ENCODE measurements around the gene STAG3. TPM values are rescaled to one million over a fixed set of nuclear protein-coding genes. Genes with fewer than 3 reads are reported as not detected.
A peak's percentile ranks its signal among the peaks of the same experiment; 100 is the strongest.

STAG3 gene
- total RNA-seq, 1 donor from 2014 or later = 1.1 TPM

DNA sequence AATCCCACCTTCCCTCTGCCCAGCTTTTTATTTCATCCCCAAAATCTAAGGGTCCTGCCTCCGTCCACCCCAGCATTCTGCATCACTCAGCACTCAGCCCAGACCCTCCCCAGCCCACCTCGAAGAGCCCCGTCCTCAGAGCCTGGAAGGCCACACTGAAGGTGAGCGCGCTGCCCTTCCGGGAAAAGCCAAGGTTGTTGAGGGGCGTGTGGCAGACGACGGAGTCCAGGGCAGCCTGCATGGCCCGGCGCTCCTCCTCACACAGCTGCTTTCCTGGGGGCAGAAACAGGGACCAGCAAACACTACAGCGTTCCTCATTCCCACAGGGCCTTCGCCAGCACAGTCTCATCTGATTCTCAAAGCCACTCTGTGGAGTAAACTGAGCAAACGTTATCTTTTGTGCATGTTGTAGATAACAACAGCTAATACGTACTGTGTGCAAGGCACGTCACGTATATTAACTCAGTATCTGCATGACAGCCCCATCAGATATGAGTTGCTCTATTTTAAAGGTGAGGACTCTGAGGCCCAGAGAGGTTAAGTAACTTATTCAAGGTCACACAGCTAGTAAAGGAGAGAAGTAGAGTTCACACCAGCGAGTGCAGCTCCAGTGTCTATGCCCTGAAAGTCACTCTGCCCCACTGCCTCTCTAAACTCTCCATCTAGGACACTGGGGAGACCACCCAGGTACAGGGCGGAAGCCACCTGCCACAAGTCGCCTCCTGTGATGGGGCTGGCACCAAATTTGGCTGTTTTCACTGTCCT is 22.0 kb upstream of the STAG3 start:
- Histone ChIP-seq H3K27me3 (ENCODE audit: control insufficient read depth, insufficient read depth, low read length) (no peaks in the 10 kb centered on the region), H3K4me3 (ENCODE audit: low read depth, low read length) (no peak overlapping the region), H3K36me3 (ENCODE audit: control insufficient read depth, insufficient read depth, low read length) (peaks cover 1% of the 10 kb centered on the region)
- TF ChIP-seq, protein P1, sequence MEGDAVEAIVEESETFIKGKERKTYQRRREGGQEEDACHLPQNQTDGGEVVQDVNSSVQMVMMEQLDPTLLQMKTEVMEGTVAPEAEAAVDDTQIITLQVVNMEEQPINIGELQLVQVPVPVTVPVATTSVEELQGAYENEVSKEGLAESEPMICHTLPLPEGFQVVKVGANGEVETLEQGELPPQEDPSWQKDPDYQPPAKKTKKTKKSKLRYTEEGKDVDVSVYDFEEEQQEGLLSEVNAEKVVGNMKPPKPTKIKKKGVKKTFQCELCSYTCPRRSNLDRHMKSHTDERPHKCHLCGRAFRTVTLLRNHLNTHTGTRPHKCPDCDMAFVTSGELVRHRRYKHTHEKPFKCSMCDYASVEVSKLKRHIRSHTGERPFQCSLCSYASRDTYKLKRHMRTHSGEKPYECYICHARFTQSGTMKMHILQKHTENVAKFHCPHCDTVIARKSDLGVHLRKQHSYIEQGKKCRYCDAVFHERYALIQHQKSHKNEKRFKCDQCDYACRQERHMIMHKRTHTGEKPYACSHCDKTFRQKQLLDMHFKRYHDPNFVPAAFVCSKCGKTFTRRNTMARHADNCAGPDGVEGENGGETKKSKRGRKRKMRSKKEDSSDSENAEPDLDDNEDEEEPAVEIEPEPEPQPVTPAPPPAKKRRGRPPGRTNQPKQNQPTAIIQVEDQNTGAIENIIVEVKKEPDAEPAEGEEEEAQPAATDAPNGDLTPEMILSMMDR (IDR thresholded peaks at IDR 0.05; ENCODE audit: insufficient read depth, low read length, poor library complexity, severe bottlenecking) = no peak
- no peak for DNase-seq (ENCODE audit: low read depth)

DNA sequence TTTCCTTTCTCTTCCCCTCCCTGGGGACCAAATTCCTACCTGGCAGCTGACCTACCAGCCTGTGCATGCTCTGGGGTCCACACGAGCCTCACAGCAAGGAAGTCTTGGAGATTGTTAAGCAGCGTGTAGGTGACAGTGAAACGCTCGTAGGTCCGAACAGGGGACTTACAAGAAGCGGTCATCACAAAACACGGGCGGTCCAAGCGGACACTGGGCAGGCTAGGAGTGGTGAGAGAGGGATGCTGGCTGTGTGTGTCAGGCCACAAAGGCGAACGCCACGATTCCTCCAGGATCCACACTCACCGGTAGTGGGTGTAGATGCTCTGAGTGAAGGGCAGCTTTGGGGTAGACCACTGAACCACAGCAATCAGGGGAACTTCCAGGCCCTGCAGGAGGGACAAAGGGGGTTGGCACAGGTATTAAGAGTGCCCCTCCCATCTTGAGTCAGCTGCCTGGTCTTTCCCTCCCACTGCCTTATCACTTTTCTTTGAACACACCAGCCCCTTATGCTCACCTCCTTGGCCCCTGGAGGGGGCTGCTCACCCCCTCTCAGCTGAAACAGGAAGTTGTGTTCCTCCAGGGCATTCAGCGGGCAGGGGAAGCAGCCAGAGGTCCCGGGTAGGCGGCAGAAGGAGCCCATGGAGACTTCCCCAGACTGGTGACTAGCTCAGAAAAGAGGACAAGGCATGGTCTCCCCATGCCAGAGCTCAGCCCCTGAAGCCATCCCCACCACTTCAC is 21.2 kb upstream of the STAG3 start:
- H3K27me3 ChIP-seq (ENCODE audit: control insufficient read depth, insufficient read depth, low read length) = no peaks in the 10 kb centered on the region
- peaks cover 1% of the 10 kb centered on the region for H3K36me3 ChIP-seq (ENCODE audit: control insufficient read depth, insufficient read depth, low read length)
- DNase-seq (ENCODE audit: low read depth) = no peak
- H3K4me3 ChIP-seq (ENCODE audit: low read depth, low read length) = no peak overlapping the region
- TF ChIP-seq, protein P1 (IDR thresholded peaks at IDR 0.05; ENCODE audit: insufficient read depth, low read length, poor library complexity, severe bottlenecking) = no peak

DNA sequence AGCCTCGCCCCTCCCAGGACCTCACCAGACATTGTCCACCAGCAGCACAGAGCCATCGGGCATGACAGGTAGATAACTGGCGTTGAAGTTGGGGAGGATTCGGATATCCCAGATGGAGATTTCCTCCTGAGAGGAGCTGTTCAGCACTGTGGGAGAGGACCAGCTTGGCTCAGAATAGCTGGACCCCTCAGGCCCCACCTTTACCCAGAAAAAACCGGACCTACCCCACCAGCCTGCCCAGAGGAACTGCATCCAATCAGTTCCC is 20.7 kb upstream of the STAG3 start:
- H3K36me3 ChIP-seq (ENCODE audit: control insufficient read depth, insufficient read depth, low read length) = peaks cover 1% of the 10 kb centered on the region
- H3K4me3 ChIP-seq (ENCODE audit: low read depth, low read length) = no peak overlapping the region
- DNase-seq (ENCODE audit: low read depth) = no peak
- no peaks in the 10 kb centered on the region for H3K27me3 ChIP-seq (ENCODE audit: control insufficient read depth, insufficient read depth, low read length)
- TF ChIP-seq, protein P1 (IDR thresholded peaks at IDR 0.05; ENCODE audit: insufficient read depth, low read length, poor library complexity, severe bottlenecking) = no peak

DNA sequence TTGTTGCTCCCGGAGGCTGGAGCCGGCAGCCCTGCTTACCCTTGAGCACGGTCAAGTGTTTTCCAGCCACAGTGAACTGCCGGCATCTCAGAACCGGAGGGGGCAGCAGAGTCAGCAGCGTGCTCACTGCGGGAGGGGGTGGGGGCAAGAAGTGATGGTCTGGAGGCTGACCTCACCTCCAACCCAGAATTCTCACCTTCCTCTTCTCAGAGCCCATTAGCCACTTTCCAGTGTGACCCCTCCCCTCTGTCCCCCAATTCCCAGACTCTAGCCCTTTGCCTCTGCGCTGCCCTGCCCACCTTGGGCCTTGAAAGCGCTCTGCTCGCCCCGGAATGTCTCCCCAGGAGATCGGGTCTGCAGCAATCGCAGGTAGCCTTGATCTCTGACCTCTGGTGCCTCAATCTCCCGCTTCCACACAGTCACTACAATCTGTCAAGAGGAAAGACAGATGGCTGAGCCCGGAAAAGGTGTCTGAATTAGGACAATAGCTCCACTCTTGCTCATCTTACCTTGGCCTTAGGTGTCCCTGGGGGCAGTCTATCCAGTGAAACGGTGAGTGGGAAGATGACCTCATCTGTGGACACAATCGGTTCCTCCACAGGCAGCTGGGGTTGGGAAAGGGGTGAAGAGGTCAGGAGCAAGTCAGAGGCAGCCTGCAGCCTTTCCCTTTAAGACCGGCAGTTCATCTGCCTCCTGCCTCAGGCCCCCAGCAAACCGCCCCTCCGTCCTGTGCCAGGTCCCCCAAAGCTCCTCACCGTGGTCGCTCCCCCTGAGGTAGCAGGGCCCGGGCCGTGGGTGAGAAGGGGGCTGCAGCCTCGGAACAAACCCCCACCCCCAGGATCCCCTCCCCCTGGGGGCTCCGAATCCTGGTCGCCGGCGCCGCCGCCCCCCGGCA is 20.1 kb upstream of the STAG3 start:
- Histone ChIP-seq H3K27me3 (ENCODE audit: control insufficient read depth, insufficient read depth, low read length) (no peaks in the 10 kb centered on the region), H3K36me3 (ENCODE audit: control insufficient read depth, insufficient read depth, low read length) (peaks cover 1% of the 10 kb centered on the region), H3K4me3 (ENCODE audit: low read depth, low read length) (peak overlapping the region; percentile 81)
- no peak for DNase-seq (ENCODE audit: low read depth)
- TF ChIP-seq, protein P1 (IDR thresholded peaks at IDR 0.05; ENCODE audit: insufficient read depth, low read length, poor library complexity, severe bottlenecking) = peak; percentile 44

DNA sequence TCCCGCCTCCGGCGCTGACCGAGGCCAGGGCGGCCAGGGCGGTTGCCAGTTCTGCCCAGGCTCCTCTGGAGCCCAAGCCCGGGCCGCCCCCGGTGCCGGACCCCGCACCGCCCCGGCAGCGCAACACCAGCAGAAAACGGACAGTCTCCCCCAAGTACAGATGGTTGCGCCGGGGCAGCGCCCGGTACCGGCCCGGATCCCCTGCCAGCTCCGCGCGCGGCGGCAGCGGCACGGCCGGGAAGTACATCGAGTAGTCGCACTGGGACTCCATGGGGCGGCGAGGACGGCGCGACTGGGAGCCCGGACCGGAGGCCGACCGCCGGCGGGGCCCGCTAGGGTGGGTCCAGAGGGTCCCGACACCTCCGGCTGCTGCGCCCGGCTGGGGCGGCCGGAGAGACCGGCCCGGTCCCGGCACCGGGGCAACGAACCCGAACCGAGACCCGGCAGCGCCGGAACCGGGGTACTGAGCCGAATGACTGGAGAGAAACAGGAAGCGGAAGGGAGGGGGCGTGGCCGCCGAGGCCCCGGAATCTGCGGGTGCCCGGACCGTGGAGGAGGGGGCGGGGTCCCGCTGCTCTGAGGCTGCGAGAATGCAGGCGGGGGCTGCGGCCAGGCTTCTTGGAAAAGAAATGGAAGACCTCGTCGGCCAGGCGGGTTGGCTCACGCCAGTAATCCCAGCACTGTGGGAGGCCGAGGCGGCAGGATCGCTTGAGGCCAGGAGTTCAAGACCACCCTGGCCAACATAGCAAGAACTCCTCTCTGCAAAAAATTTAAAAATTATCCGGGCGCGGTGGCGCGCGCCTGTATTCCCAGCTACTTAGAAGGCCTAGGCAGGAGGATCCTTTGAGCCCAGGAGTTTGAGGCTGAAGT is 19.3 kb upstream of the STAG3 start, which contains the start of gene TRAPPC14:
TRAPPC14 (minus strand) TSS at position 495 of the 870 bp plus-strand sequence; CDS start at position 271, 224 bp downstream.
- Histone ChIP-seq H3K36me3 (ENCODE audit: control insufficient read depth, insufficient read depth, low read length) (peaks cover 1% of the 10 kb centered on the region), H3K27me3 (ENCODE audit: control insufficient read depth, insufficient read depth, low read length) (no peaks in the 10 kb centered on the region), H3K4me3 (ENCODE audit: low read depth, low read length) (peak within 1 kb of the TSS; percentile 81)
- DNase-seq (ENCODE audit: low read depth) = no peak
- TF ChIP-seq, protein P1 (IDR thresholded peaks at IDR 0.05; ENCODE audit: insufficient read depth, low read length, poor library complexity, severe bottlenecking) = no peak

All from kidney epithelial cell (primary cell).